SU-DHL-6 (cell line): ENCODE measurements around the gene SPP1.

Source experiments
- H2AFZ ChIP-seq: fragments of 200-600 bp; sonication (generic); 2 replicates; pipeline ENCODE4 v1.6.1; 2014; ENCODE audit warnings: low read depth, mild to moderate bottlenecking, moderate library complexity, mixed read lengths, antibody characterized with exemption, low read length; ENCODE audit not compliant: severe bottlenecking
- H3F3A ChIP-seq: fragments of 200-600 bp; shearing (Covaris generic); 2 replicates; pipeline ENCODE4 v1.6.0; 2016; ENCODE audit warnings: antibody characterized with exemption, mild to moderate bottlenecking; ENCODE audit not compliant: insufficient read depth
- H3K27ac ChIP-seq: fragments of 200-600 bp; sonication (generic); 2 replicates; pipeline ENCODE4 v1.5.1; 2016; ENCODE audit warnings: low read depth, mild to moderate bottlenecking, low read length, moderate library complexity, mixed read lengths
- H3K27me3 ChIP-seq: fragments of 200-600 bp; sonication (generic), shearing (Covaris generic); 2 replicates; pipeline ENCODE4 v1.6.0; 2014; ENCODE audit warnings: mild to moderate bottlenecking, low read length
- H3K36me3 ChIP-seq: fragments of 200-600 bp; sonication (generic); 2 replicates; pipeline ENCODE4 v1.6.1; 2014; ENCODE audit warnings: mild to moderate bottlenecking, low read length, mixed read lengths
- H3K4me2 ChIP-seq: fragments of 300-600, 200-600 bp; shearing (Covaris generic), sonication (generic); 2 replicates; pipeline ENCODE4 v1.6.0; 2014; ENCODE audit warnings: low read length, low read depth, mild to moderate bottlenecking; ENCODE audit not compliant: poor library complexity, severe bottlenecking
- H3K4me3 ChIP-seq: fragments of 200-600 bp; sonication (generic); 2 replicates; pipeline ENCODE4 v1.5.1; 2014; ENCODE audit warnings: antibody characterized with exemption, low read length, mild to moderate bottlenecking, mixed read lengths; ENCODE audit not compliant: insufficient read depth, poor library complexity, severe bottlenecking
- H3K79me2 ChIP-seq: fragments of 200-600 bp; sonication (generic); 2 replicates; pipeline ENCODE4 v1.6.1; 2014; ENCODE audit warnings: mild to moderate bottlenecking, low read length, moderate library complexity; ENCODE audit not compliant: insufficient read depth
- H3K9ac ChIP-seq: fragments of 200-600 bp; sonication (generic); 2 replicates; pipeline ENCODE4 v1.7.0; 2014; ENCODE audit warnings: mild to moderate bottlenecking, low read length
- H3K9me2 ChIP-seq: fragments of 200-600 bp; sonication (generic); replicated peaks from 2 replicates; pipeline ENCODE4 v1.6.1; 2014; ENCODE audit warnings: low read length; ENCODE audit not compliant: insufficient read depth
- H3K9me3 ChIP-seq: fragments of 200-600 bp; sonication (generic); 2 replicates; pipeline ENCODE4 v1.6.1; 2014; ENCODE audit warnings: low read length, mixed read lengths; ENCODE audit not compliant: insufficient read depth
- H4K20me1 ChIP-seq: fragments of 200-600 bp; sonication (generic); 2 replicates; pipeline ENCODE4 v1.6.1; 2014; ENCODE audit warnings: low read depth, mild to moderate bottlenecking, antibody characterized with exemption, low read length, moderate library complexity, mixed read lengths
- EZH2phosphoT487 ChIP-seq: fragments of 200-600 bp; sonication (generic), shearing (Covaris generic); conservative IDR thresholded peaks from 2 replicates; pipeline ENCODE4 v1.6.1; 2018; ENCODE audit warnings: mild to moderate bottlenecking, antibody characterized with exemption, low read length, moderate library complexity, mixed read lengths
- TF ChIP-seq, protein P1 (sequence below): fragments of 200-600 bp; sonication (generic); IDR thresholded peaks from one replicate; pipeline ENCODE4 v1.5.1; 2017; ENCODE audit warnings: antibody characterized with exemption, mild to moderate bottlenecking, low read length, moderate library complexity; ENCODE audit not compliant: insufficient read depth, poor library complexity, severe bottlenecking

The SPP1 gene

DNA sequence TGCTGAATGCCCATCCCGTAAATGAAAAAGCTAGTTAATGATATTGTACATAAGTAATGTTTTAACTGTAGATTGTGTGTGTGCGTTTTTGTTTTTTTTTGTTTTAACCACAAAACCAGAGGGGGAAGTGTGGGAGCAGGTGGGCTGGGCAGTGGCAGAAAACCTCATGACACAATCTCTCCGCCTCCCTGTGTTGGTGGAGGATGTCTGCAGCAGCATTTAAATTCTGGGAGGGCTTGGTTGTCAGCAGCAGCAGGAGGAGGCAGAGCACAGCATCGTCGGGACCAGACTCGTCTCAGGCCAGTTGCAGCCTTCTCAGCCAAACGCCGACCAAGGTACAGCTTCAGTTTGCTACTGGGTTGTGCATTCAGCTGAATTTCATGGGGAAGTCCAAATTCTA lies at the start of gene SPP1:
TSS of gene SPP1 (plus strand) at position 249 of the 400 bp plus-strand sequence. CDS start 1,182 bp downstream, outside the sequence.
- H3F3A ChIP-seq: no peaks in the 10 kb centered on the region
- no peaks in the 10 kb centered on the region for H3K79me2 ChIP-seq
- no peaks in the 10 kb centered on the region for H4K20me1 ChIP-seq
- no peak within 1 kb of the TSS for H3K27ac ChIP-seq
- H3K36me3 ChIP-seq: no peaks in the 10 kb centered on the region
- no peak within 1 kb of the TSS for H3K9ac ChIP-seq
- no peak for TF ChIP-seq EZH2phosphoT487
- TF ChIP-seq, protein P1, sequence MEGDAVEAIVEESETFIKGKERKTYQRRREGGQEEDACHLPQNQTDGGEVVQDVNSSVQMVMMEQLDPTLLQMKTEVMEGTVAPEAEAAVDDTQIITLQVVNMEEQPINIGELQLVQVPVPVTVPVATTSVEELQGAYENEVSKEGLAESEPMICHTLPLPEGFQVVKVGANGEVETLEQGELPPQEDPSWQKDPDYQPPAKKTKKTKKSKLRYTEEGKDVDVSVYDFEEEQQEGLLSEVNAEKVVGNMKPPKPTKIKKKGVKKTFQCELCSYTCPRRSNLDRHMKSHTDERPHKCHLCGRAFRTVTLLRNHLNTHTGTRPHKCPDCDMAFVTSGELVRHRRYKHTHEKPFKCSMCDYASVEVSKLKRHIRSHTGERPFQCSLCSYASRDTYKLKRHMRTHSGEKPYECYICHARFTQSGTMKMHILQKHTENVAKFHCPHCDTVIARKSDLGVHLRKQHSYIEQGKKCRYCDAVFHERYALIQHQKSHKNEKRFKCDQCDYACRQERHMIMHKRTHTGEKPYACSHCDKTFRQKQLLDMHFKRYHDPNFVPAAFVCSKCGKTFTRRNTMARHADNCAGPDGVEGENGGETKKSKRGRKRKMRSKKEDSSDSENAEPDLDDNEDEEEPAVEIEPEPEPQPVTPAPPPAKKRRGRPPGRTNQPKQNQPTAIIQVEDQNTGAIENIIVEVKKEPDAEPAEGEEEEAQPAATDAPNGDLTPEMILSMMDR: no peak
- H2AFZ ChIP-seq: no peak within 1 kb of the TSS
- no peak within 1 kb of the TSS for H3K4me3 ChIP-seq
- H3K9me2 ChIP-seq: no peaks in the 10 kb centered on the region
- no peaks in the 10 kb centered on the region for H3K27me3 ChIP-seq
- H3K9me3 ChIP-seq: no peaks in the 10 kb centered on the region
- no peak within 1 kb of the TSS for H3K4me2 ChIP-seq

DNA sequence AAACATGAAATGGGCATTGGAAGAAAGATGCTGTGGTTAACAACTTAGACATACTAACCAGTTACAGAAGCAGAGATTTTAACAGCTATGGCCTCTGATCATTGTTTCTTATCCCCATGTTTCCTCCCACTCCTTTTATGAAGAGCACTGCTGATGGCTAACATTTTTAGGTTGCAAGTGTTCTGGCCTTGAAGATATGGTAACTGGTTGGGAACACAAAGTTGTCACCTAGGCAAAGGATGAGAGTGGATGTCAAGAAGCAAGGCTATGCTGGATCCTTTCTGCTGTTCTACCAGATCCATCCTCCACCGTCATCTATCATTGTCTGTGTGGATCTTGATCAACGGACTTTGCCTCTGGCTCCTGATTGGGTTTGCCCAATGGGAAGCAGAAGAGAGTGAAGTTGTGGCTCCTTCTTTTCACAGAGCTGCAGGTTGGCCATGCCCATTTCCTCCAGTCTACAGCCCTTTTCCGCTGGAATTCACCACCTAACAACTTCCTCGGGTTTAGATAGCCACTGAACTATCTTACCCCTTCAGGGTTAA lies 48.9 kb upstream of the SPP1 start:
- no peaks in the 10 kb centered on the region for H3K36me3 ChIP-seq
- H3K9ac ChIP-seq: no peak overlapping the region
- no peaks in the 10 kb centered on the region for H3K9me2 ChIP-seq
- no peaks in the 10 kb centered on the region for H3K27me3 ChIP-seq
- H3K9me3 ChIP-seq: no peaks in the 10 kb centered on the region
- no peak overlapping the region for H3K27ac ChIP-seq
- H3K79me2 ChIP-seq: no peaks in the 10 kb centered on the region
- no peaks in the 10 kb centered on the region for H4K20me1 ChIP-seq
- no peak overlapping the region for H2AFZ ChIP-seq
- no peak for TF ChIP-seq EZH2phosphoT487
- TF ChIP-seq, protein P1: no peak
- no peak overlapping the region for H3K4me2 ChIP-seq
- H3K4me3 ChIP-seq: no peak overlapping the region
- H3F3A ChIP-seq: no peaks in the 10 kb centered on the region

DNA sequence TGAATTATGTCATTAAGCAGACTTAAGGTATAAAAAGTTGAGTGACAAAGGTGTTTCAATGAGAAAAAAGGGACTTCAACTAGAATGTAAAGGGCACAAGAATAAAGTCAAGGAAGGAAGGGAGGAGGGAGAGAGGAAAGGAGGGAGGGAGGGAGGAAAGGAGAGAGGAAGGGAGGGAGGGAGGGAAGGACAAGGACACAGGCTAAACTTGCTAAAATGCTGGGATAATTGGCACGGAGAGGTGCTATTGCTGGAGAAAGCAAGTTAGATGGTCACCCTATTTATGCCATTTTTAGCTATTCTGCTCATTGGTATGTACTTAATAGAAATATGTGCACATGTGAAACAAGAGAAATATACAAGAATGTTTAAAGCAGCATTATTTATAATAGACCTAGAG lies 44.9 kb upstream of the SPP1 start:
- Histone ChIP-seq H4K20me1 (no peaks in the 10 kb centered on the region), H3K4me2 (no peak overlapping the region), H3F3A (no peaks in the 10 kb centered on the region), H3K9me2 (no peaks in the 10 kb centered on the region), H3K9me3 (no peaks in the 10 kb centered on the region), H3K27ac (no peak overlapping the region), H3K36me3 (no peaks in the 10 kb centered on the region), H2AFZ (no peak overlapping the region), H3K79me2 (no peaks in the 10 kb centered on the region), H3K9ac (no peak overlapping the region), H3K4me3 (no peak overlapping the region), H3K27me3 (no peaks in the 10 kb centered on the region)
- no peak for TF ChIP-seq EZH2phosphoT487

DNA sequence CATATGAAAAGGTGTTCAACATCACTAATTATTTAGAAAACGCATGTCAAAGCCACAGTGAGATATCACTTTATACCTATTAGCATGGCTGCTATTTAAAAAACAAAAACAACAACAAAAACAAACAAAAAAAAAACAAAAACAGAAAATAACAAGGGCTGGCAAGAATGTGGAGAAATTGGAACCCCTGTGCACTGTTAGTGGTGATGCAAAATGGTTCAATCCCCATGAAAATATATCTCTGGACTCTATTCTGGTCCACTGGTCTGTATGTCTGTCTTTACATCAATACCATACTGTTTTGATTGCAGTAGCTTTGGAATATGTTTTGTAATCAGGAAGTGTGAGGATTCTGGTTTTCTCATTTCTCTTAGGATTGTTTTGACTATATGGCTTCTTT lies 43.6 kb upstream of the SPP1 start:
- Histone ChIP-seq H3K4me3 (no peak overlapping the region), H3K27ac (no peak overlapping the region), H3K9me2 (no peaks in the 10 kb centered on the region), H4K20me1 (no peaks in the 10 kb centered on the region), H3K4me2 (no peak overlapping the region), H3K9me3 (no peaks in the 10 kb centered on the region), H3K9ac (no peak overlapping the region), H3K79me2 (no peaks in the 10 kb centered on the region), H3F3A (no peaks in the 10 kb centered on the region), H3K27me3 (no peaks in the 10 kb centered on the region), H3K36me3 (no peaks in the 10 kb centered on the region), H2AFZ (no peak overlapping the region)
- TF ChIP-seq, protein P1: no peak
- TF ChIP-seq EZH2phosphoT487: no peak
